Stomach (tissue), 4 donors: Measurements from ENCODE around the gene SLC22A2.

ENCODE experiments used
- CTCF ChIP-seq, 7 experiments: fragments of 450-650 bp in 4 of 7; fragments of 200-600 bp in 3 of 7; sonication (generic) in 3 of 7; IDR thresholded peaks; one replicate each; pipeline ENCODE4 v1.5.1; 2016 to 2019; ENCODE audit warnings: antibody characterized with exemption in 7 of 7, control low read depth in 2 of 7, mild to moderate bottlenecking in 1 of 7
- EP300 ChIP-seq: sonication (generic); formaldehyde crosslinking; IDR thresholded peaks from one replicate; pipeline ENCODE4 v1.6.1; 2017; ENCODE audit warnings: antibody characterized with exemption
- POLR2A ChIP-seq, 4 donors: fragments of 450-650 bp; IDR thresholded peaks; one replicate each; pipeline ENCODE4 v1.6.1; 2016; ENCODE audit warnings: antibody characterized with exemption in 4 of 4, control low read depth in 2 of 4, mild to moderate bottlenecking in 1 of 4, moderate library complexity in 1 of 4

- TF ChIP-seq EP300 (no peak), CTCF (IDR thresholded peaks at IDR 0.05) (no peak), POLR2A (IDR thresholded peaks at IDR 0.05) (no peak)
Observed at GRCh38 chr6:160299559-160299958, 40.9 kb upstream of the SLC22A2 start.
